Neural progenitor cell (in vitro differentiated cells): ENCODE data around the gene RETN. TPM values are rescaled to one million over a fixed set of nuclear protein-coding genes. Genes with fewer than 3 reads are reported as not detected.

Source experiments
- DNase-seq: peaks from one replicate; pipeline ENCODE4 v3.0.0-alpha.2; 2016; ENCODE audit warnings: low spot score
- H2AFZ ChIP-seq: fragments of 200-600 bp; sonication (generic); replicated peaks from 2 replicates; pipeline ENCODE4 v1.6.1; 2016; ENCODE audit warnings: antibody characterized with exemption
- H3F3A ChIP-seq: fragments of 200-600 bp; sonication (generic); 2 replicates; pipeline ENCODE4 v1.6.1; 2016; ENCODE audit warnings: antibody characterized with exemption, low read depth
- H3K27ac ChIP-seq: fragments of 200-600 bp; sonication (generic); 2 replicates; pipeline ENCODE4 v1.5.1; 2016; ENCODE audit warnings: mild to moderate bottlenecking
- H3K27me3 ChIP-seq: fragments of 200-600 bp; sonication (generic); 2 replicates; pipeline ENCODE4 v1.6.1; 2016; ENCODE audit warnings: mild to moderate bottlenecking, moderate library complexity
- H3K36me3 ChIP-seq: fragments of 200-600 bp; sonication (generic); 2 replicates; pipeline ENCODE4 v1.5.1; 2016
- H3K4me1 ChIP-seq: fragments of 200-600 bp; sonication (generic); 2 replicates; pipeline ENCODE4 v1.6.1; 2016; ENCODE audit warnings: mixed run types
- H3K4me2 ChIP-seq: fragments of 200-600 bp; sonication (generic); 2 replicates; pipeline ENCODE4 v1.6.1; 2016
- H3K4me3 ChIP-seq: fragments of 200-600 bp; sonication (generic); 2 replicates; pipeline ENCODE4 v1.5.1; 2016
- H3K79me2 ChIP-seq: fragments of 200-600 bp; sonication (generic); 2 replicates; pipeline ENCODE4 v1.6.1; 2016; ENCODE audit warnings: low read depth
- H3K9ac ChIP-seq: fragments of 200-600 bp; sonication (generic); 2 replicates; pipeline ENCODE4 v1.6.1; 2016
- H3K9me3 ChIP-seq: fragments of 200-600 bp; sonication (generic); 2 replicates; pipeline ENCODE4 v1.5.1; 2016; ENCODE audit warnings: low read depth
- H4K20me1 ChIP-seq: fragments of 200-600 bp; sonication (generic); 2 replicates; pipeline ENCODE4 v1.6.1; 2016; ENCODE audit warnings: low read depth
- H3K27ac Mint-ChIP-seq: 3 replicates; pipeline ENCODE4 v1.8.0; 2021; ENCODE audit warnings: mixed read lengths
- H3K27me3 Mint-ChIP-seq: 2 replicates; pipeline ENCODE4 v1.8.0; 2022; ENCODE audit warnings: low read depth, mild to moderate bottlenecking, inconsistent platforms, moderate library complexity, mixed read lengths; ENCODE audit not compliant: insufficient read depth
- H3K36me3 Mint-ChIP-seq: 3 replicates; pipeline ENCODE4 v1.8.0; 2021; ENCODE audit warnings: mixed read lengths
- H3K4me1 Mint-ChIP-seq: 3 replicates; pipeline ENCODE4 v1.8.0; 2021; ENCODE audit warnings: mixed read lengths
- H3K4me3 Mint-ChIP-seq: 3 replicates; pipeline ENCODE4 v1.8.0; 2021; ENCODE audit warnings: mild to moderate bottlenecking, moderate library complexity, mixed read lengths
- H3K9me3 Mint-ChIP-seq: 3 replicates; pipeline ENCODE4 v1.8.0; 2020; ENCODE audit warnings: mixed read lengths
- EZH2 ChIP-seq: fragments of 200-600 bp; sonication (generic); IDR thresholded peaks from 2 replicates; pipeline ENCODE4 v1.6.1; 2017; ENCODE audit warnings: antibody characterized with exemption, mild to moderate bottlenecking, moderate library complexity
- EZH2phosphoT487 ChIP-seq: fragments of 200-600 bp; sonication (generic); IDR thresholded peaks from 2 replicates; pipeline ENCODE4 v1.6.1; 2017; ENCODE audit warnings: antibody characterized with exemption
- total RNA-seq: library from RNA; depleted of rRNA; stranded (reverse); fragments of >200 nt; gene quantifications from 2 replicates; pipeline ENCODE4 v1.2.3, GENCODE V29; 2015; ENCODE audit warnings: low replicate concordance
- TF ChIP-seq, protein P1 (sequence below): fragments of 200-600 bp; sonication (generic); IDR thresholded peaks from 2 replicates; pipeline ENCODE4 v1.5.1; 2017; ENCODE audit warnings: antibody characterized with exemption, mild to moderate bottlenecking

Gene RETN
- total RNA-seq, 1 donor from 2014 or later: not detected

- Mint-ChIP-seq H3K9me3 (peaks cover 2% of the 10 kb centered on the region), H3K4me1 (no peaks in the 10 kb centered on the region), H3K27ac (no peak overlapping the region), H3K36me3 (no peaks in the 10 kb centered on the region), H3K27me3 (peaks cover 19% of the 10 kb centered on the region), H3K4me3 (peak overlapping the region; percentile 2)
- Histone ChIP-seq H3K27ac (no peak overlapping the region), H3K9ac (no peak overlapping the region), H3K4me2 (no peak overlapping the region), H4K20me1 (no peaks in the 10 kb centered on the region), H3K4me3 (no peak overlapping the region), H3K79me2 (no peaks in the 10 kb centered on the region), H3F3A (peaks cover 22% of the 10 kb centered on the region), H3K36me3 (no peaks in the 10 kb centered on the region), H3K27me3 (peaks cover 19% of the 10 kb centered on the region), H2AFZ (no peak overlapping the region), H3K4me1 (no peaks in the 10 kb centered on the region), H3K9me3 (no peaks in the 10 kb centered on the region)
- TF ChIP-seq, protein P1, sequence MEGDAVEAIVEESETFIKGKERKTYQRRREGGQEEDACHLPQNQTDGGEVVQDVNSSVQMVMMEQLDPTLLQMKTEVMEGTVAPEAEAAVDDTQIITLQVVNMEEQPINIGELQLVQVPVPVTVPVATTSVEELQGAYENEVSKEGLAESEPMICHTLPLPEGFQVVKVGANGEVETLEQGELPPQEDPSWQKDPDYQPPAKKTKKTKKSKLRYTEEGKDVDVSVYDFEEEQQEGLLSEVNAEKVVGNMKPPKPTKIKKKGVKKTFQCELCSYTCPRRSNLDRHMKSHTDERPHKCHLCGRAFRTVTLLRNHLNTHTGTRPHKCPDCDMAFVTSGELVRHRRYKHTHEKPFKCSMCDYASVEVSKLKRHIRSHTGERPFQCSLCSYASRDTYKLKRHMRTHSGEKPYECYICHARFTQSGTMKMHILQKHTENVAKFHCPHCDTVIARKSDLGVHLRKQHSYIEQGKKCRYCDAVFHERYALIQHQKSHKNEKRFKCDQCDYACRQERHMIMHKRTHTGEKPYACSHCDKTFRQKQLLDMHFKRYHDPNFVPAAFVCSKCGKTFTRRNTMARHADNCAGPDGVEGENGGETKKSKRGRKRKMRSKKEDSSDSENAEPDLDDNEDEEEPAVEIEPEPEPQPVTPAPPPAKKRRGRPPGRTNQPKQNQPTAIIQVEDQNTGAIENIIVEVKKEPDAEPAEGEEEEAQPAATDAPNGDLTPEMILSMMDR: no peak
- TF ChIP-seq EZH2 (no peak), EZH2phosphoT487 (no peak)
- DNase-seq: no peak
Observed at GRCh38 chr19:7639863-7640348, 28.9 kb upstream of the RETN start.

DNA sequence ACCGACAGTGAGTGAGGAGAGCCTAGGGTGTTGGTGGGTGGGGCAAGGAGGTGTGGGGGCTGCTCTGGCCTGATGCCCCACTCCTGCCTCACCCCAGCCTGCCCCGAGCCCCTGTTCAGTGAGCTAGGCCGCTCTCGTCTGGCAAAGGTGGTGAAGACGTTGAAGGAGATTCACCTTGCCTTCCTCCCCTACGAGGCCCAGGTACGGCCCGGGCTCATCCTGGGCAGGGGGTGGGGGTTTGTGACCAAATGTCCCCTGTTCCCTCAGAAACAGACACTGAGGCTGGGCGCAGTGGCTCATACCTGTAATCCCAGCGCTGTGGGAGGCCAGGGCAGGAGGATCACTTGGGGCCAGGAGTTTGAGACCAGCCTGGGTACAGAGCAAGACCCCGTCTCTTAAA lies 28.0 kb upstream of the RETN start:
- H3K36me3 ChIP-seq: no peaks in the 10 kb centered on the region
- no peak overlapping the region for H3K4me3 ChIP-seq
- Mint-ChIP-seq H3K27me3 (peaks cover 17% of the 10 kb centered on the region), H3K4me1 (no peaks in the 10 kb centered on the region), H3K27ac (no peak overlapping the region), H3K9me3 (peaks cover 2% of the 10 kb centered on the region), H3K36me3 (no peaks in the 10 kb centered on the region), H3K4me3 (no peak overlapping the region)
- no peak overlapping the region for H3K4me2 ChIP-seq
- no peaks in the 10 kb centered on the region for H3K79me2 ChIP-seq
- DNase-seq: no peak
- H3F3A ChIP-seq: peaks cover 17% of the 10 kb centered on the region
- no peaks in the 10 kb centered on the region for H3K4me1 ChIP-seq
- TF ChIP-seq EZH2 (no peak), EZH2phosphoT487 (no peak)
- TF ChIP-seq, protein P1: no peak
- peaks cover 10% of the 10 kb centered on the region for H3K27me3 ChIP-seq
- no peak overlapping the region for H2AFZ ChIP-seq
- no peaks in the 10 kb centered on the region for H4K20me1 ChIP-seq
- no peak overlapping the region for H3K27ac ChIP-seq
- no peaks in the 10 kb centered on the region for H3K9me3 ChIP-seq
- H3K9ac ChIP-seq: no peak overlapping the region

DNA sequence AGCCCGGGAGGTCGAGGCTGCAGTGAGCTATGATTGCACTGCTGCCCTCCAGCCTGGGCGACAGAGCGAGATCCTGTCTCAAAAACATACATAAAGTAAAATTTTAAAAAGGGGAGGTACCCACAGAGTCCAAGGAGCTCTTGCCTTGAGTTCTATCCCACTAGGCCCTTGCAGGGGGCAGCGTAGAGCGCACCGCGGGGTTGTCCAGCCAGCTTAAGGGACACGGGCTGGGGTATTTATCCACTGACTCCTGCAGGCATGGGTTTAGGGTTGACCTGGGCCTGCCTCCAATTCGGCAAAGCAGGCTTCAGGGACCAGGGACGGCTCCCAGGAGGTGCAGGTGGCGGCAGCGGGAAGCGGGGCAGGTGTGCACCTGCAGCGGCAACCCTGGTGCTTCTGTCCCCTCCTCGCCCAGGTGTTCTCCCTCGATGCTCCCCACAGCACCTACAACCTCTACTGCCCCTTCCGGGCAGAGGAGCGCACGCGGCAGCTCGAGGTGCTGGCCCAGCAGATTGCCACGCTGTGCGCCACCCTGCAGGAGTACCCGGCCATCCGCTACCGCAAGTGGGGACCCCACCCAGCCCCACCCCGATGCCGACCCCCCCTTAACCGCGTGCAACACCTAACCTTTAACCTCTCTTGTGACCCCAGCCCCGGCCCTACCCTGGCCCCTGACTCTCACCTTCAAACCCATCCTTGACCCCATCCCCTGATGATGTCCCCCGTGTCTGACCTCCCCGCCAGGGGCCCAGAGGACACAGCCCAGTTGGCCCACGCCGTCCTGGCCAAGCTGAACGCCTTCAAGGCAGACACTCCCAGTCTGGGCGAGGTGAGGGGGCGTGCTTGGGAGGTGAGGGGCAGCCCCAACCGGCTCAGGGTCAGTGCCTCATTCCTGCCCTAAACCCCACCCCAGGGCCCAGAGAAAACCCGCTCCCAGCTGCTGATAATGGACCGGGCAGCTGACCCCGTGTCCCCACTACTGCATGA lies 27.3 kb upstream of the RETN start:
- H3K36me3 ChIP-seq: no peaks in the 10 kb centered on the region
- no peaks in the 10 kb centered on the region for H3K9me3 ChIP-seq
- no peaks in the 10 kb centered on the region for H3K4me1 ChIP-seq
- H3K4me1 Mint-ChIP-seq: no peaks in the 10 kb centered on the region
- H3K9ac ChIP-seq: no peak overlapping the region
- H2AFZ ChIP-seq: no peak overlapping the region
- no peak overlapping the region for H3K27ac ChIP-seq
- no peak overlapping the region for H3K27ac Mint-ChIP-seq
- no peak overlapping the region for H3K4me3 ChIP-seq
- peaks cover 2% of the 10 kb centered on the region for H3K9me3 Mint-ChIP-seq
- peaks cover 11% of the 10 kb centered on the region for H3F3A ChIP-seq
- no peaks in the 10 kb centered on the region for H3K79me2 ChIP-seq
- peaks cover 2% of the 10 kb centered on the region for H3K27me3 ChIP-seq
- no peak overlapping the region for H3K4me3 Mint-ChIP-seq
- H3K4me2 ChIP-seq: no peak overlapping the region
- peak; percentile 26 for DNase-seq
- TF ChIP-seq EZH2: no peak
- TF ChIP-seq, protein P1: peak; percentile 38
- TF ChIP-seq EZH2phosphoT487: no peak
- peaks cover 9% of the 10 kb centered on the region for H3K27me3 Mint-ChIP-seq
- H4K20me1 ChIP-seq: no peaks in the 10 kb centered on the region
- H3K36me3 Mint-ChIP-seq: no peaks in the 10 kb centered on the region
